Fibroblast of pulmonary artery (primary cell): ENCODE results near the gene FNIP2.
"Not testable (repeated sequence)": the region's sequence is repeated elsewhere in the genome, so short reads cannot be mapped to it uniquely, and the experiment has no call there.

ENCODE experiments used
- DNase-seq: peaks from one replicate; pipeline ENCODE4 v3.0.0-alpha.2; 2010; ENCODE audit warnings: low read depth
- H3K4me3 ChIP-seq: replicated peaks from 2 replicates; pipeline ENCODE4 v1.5.1; 2011; ENCODE audit warnings: low read depth, mild to moderate bottlenecking, control low read depth, low read length, moderate library complexity
- CTCF ChIP-seq: IDR thresholded peaks from 2 replicates; pipeline ENCODE4 v1.5.1; 2011; ENCODE audit warnings: mild to moderate bottlenecking, control low read depth, low read length, inconsistent platforms; ENCODE audit errors: missing control alignments

Gene FNIP2

GRCh38 chr4:158895797-158896576, 127.2 kb downstream of the FNIP2 start:
- H3K4me3 ChIP-seq = no peak overlapping the region
- TF ChIP-seq CTCF = peak; percentile 24
- DNase-seq = peak; percentile 53

- peak; percentile 73 for DNase-seq
Observed at GRCh38 chr4:158896577-158897238, 127.9 kb downstream of the FNIP2 start.

GRCh38 chr4:158900408-158900807, 131.6 kb downstream of the FNIP2 start:
- not testable (repeated sequence) for H3K4me3 ChIP-seq, DNase-seq

More at GRCh38 chr4:158896577-158897238, 127.9 kb downstream of the FNIP2 start:
- not testable (repeated sequence) for H3K4me3 ChIP-seq

GRCh38 chr4:158902280-158903078, 133.7 kb downstream of the FNIP2 start:
- H3K4me3 ChIP-seq = not testable (repeated sequence)
- peak; percentile 56 for DNase-seq

- H3K4me3 ChIP-seq = no peak overlapping the region
- no peak for DNase-seq
- TF ChIP-seq CTCF = no peak
Observed at GRCh38 chr4:158903079-158903456, 134.2 kb downstream of the FNIP2 start.

GRCh38 chr4:158903472-158904043, 134.7 kb downstream of the FNIP2 start:
- no peak for TF ChIP-seq CTCF
- H3K4me3 ChIP-seq = no peak overlapping the region
- no peak for DNase-seq

GRCh38 chr4:158904815-158905214, 136.0 kb downstream of the FNIP2 start:
- no peak overlapping the region for H3K4me3 ChIP-seq
- TF ChIP-seq CTCF = no peak
- no peak for DNase-seq

- no peak for TF ChIP-seq CTCF
- no peak overlapping the region for H3K4me3 ChIP-seq
- no peak for DNase-seq
Observed at GRCh38 chr4:158906073-158906472, 137.2 kb downstream of the FNIP2 start.
